Fibroblast of skin of abdomen (primary cell): ENCODE results near the gene RBM39.

Experiments used
- DNase-seq: peaks from one replicate; pipeline ENCODE4 v3.0.0-alpha.2; 2013

RBM39 gene

DNA sequence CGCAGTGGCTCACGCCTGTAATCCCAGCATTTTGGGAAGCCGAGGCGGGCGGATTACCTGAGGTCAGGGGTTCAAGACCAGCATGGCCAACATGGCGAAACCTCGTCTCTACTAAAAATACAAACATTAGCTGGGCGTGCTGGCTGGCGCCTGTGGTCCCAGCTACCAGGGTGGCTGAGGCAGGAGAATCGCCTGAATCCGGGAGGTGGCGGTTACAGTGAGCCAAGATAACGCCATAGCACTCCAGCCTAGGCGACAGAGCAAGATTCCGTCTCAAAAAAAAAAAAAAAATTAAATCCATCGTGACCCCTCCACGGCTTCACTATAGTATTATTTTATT, 76.1 kb downstream of the RBM39 start:
- DNase-seq: no peak

DNA sequence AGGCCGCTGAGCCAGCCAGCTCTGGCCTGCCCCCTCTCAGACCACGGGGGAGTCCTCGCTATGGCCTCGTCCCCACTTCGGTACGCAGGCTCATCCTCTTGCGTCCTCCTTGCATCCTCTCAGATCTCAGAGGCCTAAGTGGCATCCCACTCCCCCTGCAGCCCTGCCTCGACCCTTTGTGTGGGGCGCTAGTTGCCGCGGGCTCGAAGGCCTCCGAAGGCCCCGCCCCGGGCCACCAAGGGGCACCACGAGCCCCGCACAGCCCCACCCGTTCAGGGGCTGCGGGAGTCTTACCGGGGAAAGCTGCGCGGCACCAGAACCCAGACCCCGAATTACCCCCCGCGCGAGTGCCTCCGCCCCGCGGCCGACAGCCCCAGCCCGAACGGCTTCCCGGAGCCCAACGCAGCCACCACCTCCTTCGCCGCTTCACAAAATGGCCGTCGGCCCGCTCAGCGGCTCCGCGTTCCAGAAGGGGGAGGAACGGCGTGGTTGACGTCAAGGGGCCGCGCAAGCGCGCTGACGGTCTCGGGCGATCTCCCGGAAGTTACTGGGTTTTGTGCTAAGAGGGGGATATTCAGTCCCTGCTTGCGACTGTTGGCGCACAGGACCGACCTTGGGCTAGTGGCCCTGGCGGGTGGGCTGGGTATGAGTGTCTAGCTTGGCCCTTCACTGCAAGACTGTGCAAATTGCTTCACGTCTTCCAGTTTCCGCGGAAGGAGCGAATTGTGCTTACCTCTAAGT, 77.4 kb downstream of the RBM39 start, which contains the start of the genes CPNE1 and RBM12:
CPNE1 (minus strand) TSS at position 435 of the 741 bp plus-strand sequence. CDS start 31,977 bp downstream, outside the sequence.
RBM12 (minus strand) TSS at position 435 of the 741 bp plus-strand sequence. CDS start 9,578 bp downstream, outside the sequence.
- DNase-seq: peak; percentile 91

DNA sequence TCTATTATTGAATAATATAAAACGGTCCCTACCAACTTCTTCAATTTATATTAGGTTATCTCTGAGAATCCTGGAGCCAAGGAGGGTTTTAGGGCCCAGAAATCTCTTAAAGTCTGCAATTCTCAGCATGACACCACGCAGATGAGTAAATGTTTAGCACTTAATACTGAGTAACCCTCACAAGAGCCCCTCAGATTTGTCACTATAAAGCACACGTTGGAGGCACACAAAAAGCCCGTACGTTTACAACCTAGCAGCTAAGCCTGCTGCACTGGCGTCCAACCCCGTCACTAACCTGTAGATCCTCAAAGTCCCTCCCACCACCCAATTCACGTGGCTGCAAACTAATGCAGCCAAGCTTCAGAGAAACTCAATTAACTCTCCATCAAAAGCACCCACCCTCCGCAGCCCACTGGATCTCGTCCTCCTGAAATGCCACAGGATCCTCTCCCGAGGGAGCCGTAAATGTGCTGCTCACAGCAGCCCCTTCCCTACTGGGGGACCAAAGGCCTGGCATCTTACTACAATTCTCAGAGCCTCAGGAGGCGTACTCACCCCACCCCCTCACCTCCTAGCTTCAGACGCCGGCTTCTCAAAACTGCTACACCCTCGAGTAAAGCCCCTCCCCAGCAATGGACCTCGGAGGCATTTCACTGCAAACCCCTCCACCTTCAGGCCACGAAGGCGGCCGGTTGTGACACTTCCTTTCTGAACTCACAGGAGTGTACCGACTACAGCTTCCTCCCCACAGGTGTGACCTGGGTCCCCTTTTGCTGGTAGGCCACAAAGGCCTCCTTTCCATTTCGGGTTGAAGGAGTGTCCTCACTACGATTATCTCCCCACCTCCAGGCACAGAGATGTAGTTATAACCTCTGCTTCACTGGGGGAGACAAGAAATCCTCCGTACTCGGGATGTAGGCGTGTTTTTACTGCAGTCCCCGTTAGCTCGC, 78.3 kb downstream of the RBM39 start:
- DNase-seq: peak; percentile 21

- no peak for DNase-seq
Measured at GRCh38 chr20:35662551-35662950, 79.5 kb downstream of the RBM39 start.

DNA sequence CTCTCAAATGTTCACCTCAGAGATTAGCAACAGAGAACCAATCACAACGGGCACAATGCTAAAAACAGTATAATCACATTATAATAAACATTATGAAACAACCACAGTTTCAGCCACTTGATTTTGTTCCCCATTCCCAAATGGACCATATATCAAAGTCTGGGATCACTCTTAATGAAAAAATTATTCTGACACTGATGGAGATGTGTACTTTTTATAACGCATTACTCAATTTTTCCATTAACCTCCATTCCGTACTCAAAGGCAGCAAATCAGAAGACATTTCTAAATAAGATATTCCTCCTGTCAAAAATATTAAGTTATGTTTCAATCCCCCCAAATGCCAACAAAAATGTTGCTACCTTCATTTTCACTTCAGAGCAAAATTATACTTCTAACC, 80.2 kb downstream of the RBM39 start:
- no peak for DNase-seq

DNA sequence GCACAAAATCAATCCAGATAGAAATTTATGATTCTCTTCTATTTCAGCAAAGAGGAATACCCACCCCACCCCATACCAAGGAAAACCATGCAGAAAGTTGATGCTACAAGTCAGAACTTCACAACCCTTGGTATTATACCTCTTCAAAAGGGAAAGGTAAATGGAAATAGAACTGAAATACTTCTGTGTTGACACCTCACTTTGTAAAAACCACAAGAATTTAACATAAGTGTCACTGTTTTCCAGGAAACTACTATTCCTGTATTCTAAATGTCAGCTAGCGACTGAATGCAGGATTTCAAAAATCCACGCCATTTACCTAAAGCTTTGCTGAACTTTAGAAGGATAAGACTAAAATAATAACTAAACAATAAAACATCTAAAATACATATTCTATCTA, 81.0 kb downstream of the RBM39 start:
- DNase-seq: peak; percentile 16

DNA sequence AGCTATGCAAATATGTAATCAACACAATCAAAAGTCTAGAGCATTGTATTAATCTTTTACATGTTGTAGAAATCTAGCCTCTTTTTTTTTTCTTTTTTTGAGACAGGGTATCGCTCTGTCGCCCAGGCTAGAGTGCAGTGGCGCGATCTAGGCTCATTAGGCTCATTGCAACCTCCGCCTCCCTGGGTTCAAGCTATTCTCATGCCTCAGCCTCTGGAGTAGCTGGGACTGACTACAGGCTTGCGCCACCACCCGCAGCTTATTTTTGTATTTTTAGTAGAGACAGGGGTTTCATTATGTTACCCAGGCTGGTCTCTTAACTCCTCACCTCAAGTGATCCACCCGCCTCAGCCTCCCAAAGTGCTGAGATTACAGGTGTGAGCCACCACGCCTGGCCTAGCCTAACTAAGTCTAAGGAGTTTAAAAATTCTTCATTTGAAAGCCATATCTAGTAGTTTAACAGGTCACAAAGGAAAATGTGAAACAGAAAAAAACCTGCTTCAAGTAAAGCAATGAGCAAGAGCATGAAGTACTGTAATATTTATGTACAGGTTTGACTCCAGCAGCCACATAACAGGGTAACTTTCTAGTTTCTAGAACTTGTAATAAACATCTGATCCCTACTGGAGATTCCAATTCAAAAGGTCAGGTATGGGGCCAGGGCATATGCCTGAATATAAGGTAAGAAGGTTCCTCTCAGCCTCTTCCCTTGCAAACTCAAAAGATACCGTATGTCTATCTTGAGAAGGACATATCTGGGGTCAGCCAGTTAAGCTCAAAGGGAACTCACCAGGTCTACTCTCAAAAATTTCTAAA, 81.7 kb downstream of the RBM39 start:
- no peak for DNase-seq

DNA sequence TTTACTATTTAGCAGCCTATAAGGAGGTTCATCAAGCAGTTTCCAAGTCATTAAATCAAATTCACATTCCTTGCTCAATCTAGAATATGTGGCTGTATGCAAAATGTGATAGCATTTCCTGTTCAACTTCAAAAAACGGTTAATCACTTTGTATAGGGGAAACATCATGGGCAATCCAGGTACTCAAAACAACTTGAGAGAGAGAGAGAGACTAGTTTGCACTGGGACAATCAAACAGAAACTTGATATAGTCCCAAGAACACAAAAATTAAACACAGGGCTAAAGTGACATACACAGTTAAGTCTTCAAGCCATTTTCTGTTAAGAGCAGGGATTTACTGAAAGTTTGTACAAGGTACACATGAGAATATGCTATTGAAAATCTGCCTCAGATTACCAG, 84.8 kb downstream of the RBM39 start:
- no peak for DNase-seq

DNA sequence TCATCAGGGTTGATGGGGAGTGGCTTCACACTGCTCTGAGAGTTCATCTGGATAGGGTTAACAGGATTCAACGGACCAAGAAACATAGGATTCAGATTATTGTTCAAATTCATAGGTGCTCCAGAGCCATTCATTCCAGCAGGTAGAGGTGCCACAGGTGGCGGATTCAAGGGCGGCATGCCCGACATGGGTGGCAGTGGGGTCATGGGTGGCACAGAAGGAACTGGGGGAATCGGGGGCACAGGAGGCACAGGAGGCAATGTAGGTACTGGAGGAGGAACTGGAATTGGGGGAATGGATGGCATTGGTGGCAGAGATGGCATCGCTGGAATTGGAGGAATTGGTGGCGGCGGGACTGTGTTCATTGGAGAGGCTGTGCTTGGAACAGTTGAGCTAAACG, 87.6 kb downstream of the RBM39 start:
- no peak for DNase-seq

- no peak for DNase-seq
Measured at GRCh38 chr20:35653893-35654292, 88.2 kb downstream of the RBM39 start.
